NOMO-1 (cell line): Measurements from ENCODE around the gene CDH4.

ENCODE experiments used
- DNase-seq, 2 experiments: peaks; one replicate each; lab custom pipeline; 2025; ENCODE audit not compliant: unreplicated experiment in 2 of 2; lab: John Stamatoyannopoulos, UW

The CDH4 gene

GRCh38 chr20:61765081-61765870, 513.2 kb downstream of the CDH4 start:
- DNase-seq = no peak

GRCh38 chr20:61765871-61766654, 514.0 kb downstream of the CDH4 start:
- DNase-seq = no peak

GRCh38 chr20:61766921-61767610, 515.0 kb downstream of the CDH4 start:
- no peak for DNase-seq

- no peak for DNase-seq
These were observed 515.9 kb downstream of the CDH4 start for GRCh38 chr20:61767761-61768494.

- no peak for DNase-seq
These were observed 516.7 kb downstream of the CDH4 start for GRCh38 chr20:61768571-61769285.

GRCh38 chr20:61769286-61769832, 517.3 kb downstream of the CDH4 start:
- DNase-seq = no peak

- no peak for DNase-seq
These were observed 518.1 kb downstream of the CDH4 start for GRCh38 chr20:61770113-61770585.

- no peak for DNase-seq
These were observed 519.8 kb downstream of the CDH4 start for GRCh38 chr20:61771805-61772350.

- no peak for DNase-seq
These were observed 521.0 kb downstream of the CDH4 start for GRCh38 chr20:61772828-61773631.

- no peak for DNase-seq
These were observed 522.0 kb downstream of the CDH4 start for GRCh38 chr20:61773926-61774587.

- DNase-seq = no peak
These were observed 523.4 kb downstream of the CDH4 start for GRCh38 chr20:61775423-61775822.

GRCh38 chr20:61776491-61777075, 524.5 kb downstream of the CDH4 start:
- no peak for DNase-seq

GRCh38 chr20:61777773-61778494, 525.9 kb downstream of the CDH4 start:
- no peak for DNase-seq

- no peak for DNase-seq
These were observed 526.4 kb downstream of the CDH4 start for GRCh38 chr20:61778495-61778863.

GRCh38 chr20:61779176-61779965, 527.3 kb downstream of the CDH4 start:
- no peak for DNase-seq

GRCh38 chr20:61780066-61780465, 528.0 kb downstream of the CDH4 start:
- DNase-seq = no peak
